ENCODE data around the gene KIF25.

The KIF25 gene

DNA sequence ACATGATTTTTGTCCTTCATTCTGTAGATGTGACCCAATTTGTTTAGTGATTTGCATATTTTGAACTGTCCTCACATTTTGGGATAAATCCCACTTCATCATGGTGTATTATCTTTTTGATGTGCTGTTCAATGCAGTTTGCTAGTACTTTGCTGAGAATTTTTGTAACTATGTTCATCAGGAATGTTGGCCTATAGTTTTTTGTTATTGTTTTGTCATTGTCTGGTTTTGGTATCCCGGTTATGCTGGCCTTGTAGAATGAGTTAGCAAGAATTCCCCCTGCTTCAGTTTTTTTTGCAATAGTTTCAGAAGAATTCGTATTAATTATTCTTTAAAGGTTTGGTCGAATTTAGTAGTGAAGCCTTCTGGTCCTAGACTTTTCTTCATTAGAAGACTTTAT is 11.9 kb downstream of the KIF25 start:
- TF ChIP-seq TCF4 (CRISPR knock-in tag; IDR thresholded peaks at IDR 0.05; ENCODE audit: borderline replicate concordance) (no peak), BACH2 (CRISPR knock-in tag; IDR thresholded peaks at IDR 0.05; ENCODE audit: borderline replicate concordance) (no peak), ZNF70 (CRISPR knock-in tag; IDR thresholded peaks at IDR 0.05) (no peak), ISL1 (CRISPR knock-in tag; IDR thresholded peaks at IDR 0.05) (no peak), POU6F1 (CRISPR knock-in tag; IDR thresholded peaks at IDR 0.05; ENCODE audit: borderline replicate concordance, low read depth) (no peak), ZNF8 (CRISPR knock-in tag; IDR thresholded peaks at IDR 0.05) (no peak), GLIS3 (CRISPR knock-in tag; IDR thresholded peaks at IDR 0.05) (no peak), TOX (CRISPR knock-in tag; IDR thresholded peaks at IDR 0.05; ENCODE audit: borderline replicate concordance) (no peak), CSDC2 (CRISPR knock-in tag; IDR thresholded peaks at IDR 0.05) (no peak), ZNF565 (CRISPR knock-in tag; conservative IDR thresholded peaks at IDR 0.05; ENCODE audit: low read depth) (no peak), ZFP30 (CRISPR knock-in tag; IDR thresholded peaks at IDR 0.05) (no peak), ESRRG (CRISPR knock-in tag; IDR thresholded peaks at IDR 0.05) (no peak), OSR1 (CRISPR knock-in tag; IDR thresholded peaks at IDR 0.05) (no peak)
- TF ChIP-seq, protein P1, sequence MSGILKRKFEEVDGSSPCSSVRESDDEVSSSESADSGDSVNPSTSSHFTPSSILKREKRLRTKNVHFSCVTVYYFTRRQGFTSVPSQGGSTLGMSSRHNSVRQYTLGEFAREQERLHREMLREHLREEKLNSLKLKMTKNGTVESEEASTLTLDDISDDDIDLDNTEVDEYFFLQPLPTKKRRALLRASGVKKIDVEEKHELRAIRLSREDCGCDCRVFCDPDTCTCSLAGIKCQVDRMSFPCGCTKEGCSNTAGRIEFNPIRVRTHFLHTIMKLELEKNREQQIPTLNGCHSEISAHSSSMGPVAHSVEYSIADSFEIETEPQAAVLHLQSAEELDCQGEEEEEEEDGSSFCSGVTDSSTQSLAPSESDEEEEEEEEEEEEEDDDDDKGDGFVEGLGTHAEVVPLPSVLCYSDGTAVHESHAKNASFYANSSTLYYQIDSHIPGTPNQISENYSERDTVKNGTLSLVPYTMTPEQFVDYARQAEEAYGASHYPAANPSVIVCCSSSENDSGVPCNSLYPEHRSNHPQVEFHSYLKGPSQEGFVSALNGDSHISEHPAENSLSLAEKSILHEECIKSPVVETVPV (CRISPR knock-in tag; IDR thresholded peaks at IDR 0.05), result no peak
- no peak for ATAC-seq

- no peak for TF ChIP-seq ZNF8 (CRISPR knock-in tag; IDR thresholded peaks at IDR 0.05)
- TF ChIP-seq PPARA (CRISPR knock-in tag; IDR thresholded peaks at IDR 0.05; ENCODE audit: borderline replicate concordance), result no peak
- TF ChIP-seq, protein P1 (CRISPR knock-in tag; IDR thresholded peaks at IDR 0.05), result no peak
- no peak for TF ChIP-seq TOX (CRISPR knock-in tag; IDR thresholded peaks at IDR 0.05; ENCODE audit: borderline replicate concordance)
- TF ChIP-seq CSDC2 (CRISPR knock-in tag; IDR thresholded peaks at IDR 0.05), result no peak
- no peak for TF ChIP-seq GLIS3 (CRISPR knock-in tag; IDR thresholded peaks at IDR 0.05)
- no peak for TF ChIP-seq ZFP30 (CRISPR knock-in tag; IDR thresholded peaks at IDR 0.05)
- TF ChIP-seq TCF4 (CRISPR knock-in tag; IDR thresholded peaks at IDR 0.05; ENCODE audit: borderline replicate concordance), result no peak
- no peak for TF ChIP-seq ZFP3 (CRISPR knock-in tag; IDR thresholded peaks at IDR 0.05)
- TF ChIP-seq ISL1 (CRISPR knock-in tag; IDR thresholded peaks at IDR 0.05), result no peak
- no peak for TF ChIP-seq ZNF565 (CRISPR knock-in tag; conservative IDR thresholded peaks at IDR 0.05; ENCODE audit: low read depth)
- no peak for ATAC-seq
These were observed 13.8 kb downstream of the KIF25 start for GRCh38 chr6:168011291-168011690.

- TF ChIP-seq, protein P2, sequence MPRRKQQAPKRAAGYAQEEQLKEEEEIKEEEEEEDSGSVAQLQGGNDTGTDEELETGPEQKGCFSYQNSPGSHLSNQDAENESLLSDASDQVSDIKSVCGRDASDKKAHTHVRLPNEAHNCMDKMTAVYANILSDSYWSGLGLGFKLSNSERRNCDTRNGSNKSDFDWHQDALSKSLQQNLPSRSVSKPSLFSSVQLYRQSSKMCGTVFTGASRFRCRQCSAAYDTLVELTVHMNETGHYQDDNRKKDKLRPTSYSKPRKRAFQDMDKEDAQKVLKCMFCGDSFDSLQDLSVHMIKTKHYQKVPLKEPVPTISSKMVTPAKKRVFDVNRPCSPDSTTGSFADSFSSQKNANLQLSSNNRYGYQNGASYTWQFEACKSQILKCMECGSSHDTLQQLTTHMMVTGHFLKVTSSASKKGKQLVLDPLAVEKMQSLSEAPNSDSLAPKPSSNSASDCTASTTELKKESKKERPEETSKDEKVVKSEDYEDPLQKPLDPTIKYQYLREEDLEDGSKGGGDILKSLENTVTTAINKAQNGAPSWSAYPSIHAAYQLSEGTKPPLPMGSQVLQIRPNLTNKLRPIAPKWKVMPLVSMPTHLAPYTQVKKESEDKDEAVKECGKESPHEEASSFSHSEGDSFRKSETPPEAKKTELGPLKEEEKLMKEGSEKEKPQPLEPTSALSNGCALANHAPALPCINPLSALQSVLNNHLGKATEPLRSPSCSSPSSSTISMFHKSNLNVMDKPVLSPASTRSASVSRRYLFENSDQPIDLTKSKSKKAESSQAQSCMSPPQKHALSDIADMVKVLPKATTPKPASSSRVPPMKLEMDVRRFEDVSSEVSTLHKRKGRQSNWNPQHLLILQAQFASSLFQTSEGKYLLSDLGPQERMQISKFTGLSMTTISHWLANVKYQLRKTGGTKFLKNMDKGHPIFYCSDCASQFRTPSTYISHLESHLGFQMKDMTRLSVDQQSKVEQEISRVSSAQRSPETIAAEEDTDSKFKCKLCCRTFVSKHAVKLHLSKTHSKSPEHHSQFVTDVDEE (CRISPR knock-in tag; IDR thresholded peaks at IDR 0.05), result no peak
- TF ChIP-seq BACH2 (CRISPR knock-in tag; IDR thresholded peaks at IDR 0.05; ENCODE audit: borderline replicate concordance), result no peak
- TF ChIP-seq TOX (CRISPR knock-in tag; IDR thresholded peaks at IDR 0.05; ENCODE audit: borderline replicate concordance), result no peak
- TF ChIP-seq, protein P3, sequence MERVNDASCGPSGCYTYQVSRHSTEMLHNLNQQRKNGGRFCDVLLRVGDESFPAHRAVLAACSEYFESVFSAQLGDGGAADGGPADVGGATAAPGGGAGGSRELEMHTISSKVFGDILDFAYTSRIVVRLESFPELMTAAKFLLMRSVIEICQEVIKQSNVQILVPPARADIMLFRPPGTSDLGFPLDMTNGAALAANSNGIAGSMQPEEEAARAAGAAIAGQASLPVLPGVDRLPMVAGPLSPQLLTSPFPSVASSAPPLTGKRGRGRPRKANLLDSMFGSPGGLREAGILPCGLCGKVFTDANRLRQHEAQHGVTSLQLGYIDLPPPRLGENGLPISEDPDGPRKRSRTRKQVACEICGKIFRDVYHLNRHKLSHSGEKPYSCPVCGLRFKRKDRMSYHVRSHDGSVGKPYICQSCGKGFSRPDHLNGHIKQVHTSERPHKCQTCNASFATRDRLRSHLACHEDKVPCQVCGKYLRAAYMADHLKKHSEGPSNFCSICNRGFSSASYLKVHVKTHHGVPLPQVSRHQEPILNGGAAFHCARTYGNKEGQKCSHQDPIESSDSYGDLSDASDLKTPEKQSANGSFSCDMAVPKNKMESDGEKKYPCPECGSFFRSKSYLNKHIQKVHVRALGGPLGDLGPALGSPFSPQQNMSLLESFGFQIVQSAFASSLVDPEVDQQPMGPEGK (CRISPR knock-in tag; IDR thresholded peaks at IDR 0.05; ENCODE audit: borderline replicate concordance), result no peak
- no peak for TF ChIP-seq CSDC2 (CRISPR knock-in tag; IDR thresholded peaks at IDR 0.05)
- TF ChIP-seq PPARA (CRISPR knock-in tag; IDR thresholded peaks at IDR 0.05; ENCODE audit: borderline replicate concordance), result no peak
- TF ChIP-seq GLIS3 (CRISPR knock-in tag; IDR thresholded peaks at IDR 0.05), result no peak
- TF ChIP-seq POU6F1 (CRISPR knock-in tag; IDR thresholded peaks at IDR 0.05; ENCODE audit: borderline replicate concordance, low read depth), result no peak
- TF ChIP-seq ISL1 (CRISPR knock-in tag; IDR thresholded peaks at IDR 0.05), result no peak
- no peak for TF ChIP-seq ZFP30 (CRISPR knock-in tag; IDR thresholded peaks at IDR 0.05)
- no peak for TF ChIP-seq TCF4 (CRISPR knock-in tag; IDR thresholded peaks at IDR 0.05; ENCODE audit: borderline replicate concordance)
- no peak for TF ChIP-seq ZNF70 (CRISPR knock-in tag; IDR thresholded peaks at IDR 0.05)
- TF ChIP-seq OSR1 (CRISPR knock-in tag; IDR thresholded peaks at IDR 0.05), result no peak
- no peak for TF ChIP-seq ESRRG (CRISPR knock-in tag; IDR thresholded peaks at IDR 0.05)
- TF ChIP-seq ZFP3 (CRISPR knock-in tag; IDR thresholded peaks at IDR 0.05), result no peak
- TF ChIP-seq, protein P1 (CRISPR knock-in tag; IDR thresholded peaks at IDR 0.05), result no peak
- TF ChIP-seq ZNF565 (CRISPR knock-in tag; conservative IDR thresholded peaks at IDR 0.05; ENCODE audit: low read depth), result no peak
- ATAC-seq, result no peak
These were observed 15.2 kb downstream of the KIF25 start for GRCh38 chr6:168012431-168013249.
